Left colon (tissue), 2 donors: ENCODE measurements around the gene RAPSN. TPM values are rescaled to one million over a fixed set of nuclear protein-coding genes. Genes with fewer than 3 reads are reported as not detected.

Experiments used
- ATAC-seq: fragments of 200-7000 bp; cut with Tn5 transposase; one replicate; pipeline ENCODE4 v1.9.1; 2020; ENCODE audit warnings: mild to moderate bottlenecking, moderate library complexity
- DNase-seq, 2 donors: peaks; one replicate each; pipeline ENCODE4 v3.0.0-alpha.2; 2020
- intact Hi-C, 2 donors: fragments of 100-400 bp; cut with DNase I in 1 of 2; cut with micrococcal nuclease in 1 of 2; formaldehyde crosslinking; loops; one replicate each; pipeline versions ENCODE4 v1.11.2 to v1.14.0; 2022; cut with DNase I, micrococcal nuclease
- total RNA-seq, 2 donors: library from RNA; stranded (reverse); fragmentation: NEBNext Ultra II Directional; extraction: Animal tissue kit (Norgen Biotek cat#: 25700); gene quantifications; one replicate each; pipeline ENCODE4 v1.2.1, GENCODE V29; 2021
- donor health status: DM: no; HTN: no; CAD: no.
- donor health status: DM: yes; HTN: yes; CAD: no.

Gene RAPSN
- total RNA-seq, 2 donors from 2014 or later = 0.61 to 0.70 TPM

- ATAC-seq (peak; percentile 85), DNase-seq (peak; percentile 48 to 57)
- intact Hi-C loops = no loop called here
Measured at GRCh38 chr11:47467357-47467756, 18.4 kb upstream of the RAPSN start.

GRCh38 chr11:47466701-47467250 lies 17.8 kb upstream of the RAPSN start:
- intact Hi-C loops = no loop called here
- DNase-seq (peak; percentile 39 to 56), ATAC-seq (peak; percentile 66)

- ATAC-seq (no peak), DNase-seq (no peak)
- intact Hi-C loops = no loop called here
Measured at GRCh38 chr11:47466201-47466600, 17.3 kb upstream of the RAPSN start.

- ATAC-seq = no peak
- DNase-seq = no peak
- intact Hi-C loops = no loop called here
Measured at GRCh38 chr11:47464483-47464882, 15.5 kb upstream of the RAPSN start.

GRCh38 chr11:47461876-47462275 lies 12.9 kb upstream of the RAPSN start:
- intact Hi-C loops = no loop called here
- DNase-seq (no peak), ATAC-seq (no peak)

- ATAC-seq (no peak), DNase-seq (no peak)
- intact Hi-C loops = no loop called here
Measured at GRCh38 chr11:47460571-47461235, 11.8 kb upstream of the RAPSN start.

- peak; percentile 92 for ATAC-seq
- peak; percentile 74 to 77 for DNase-seq
- intact Hi-C loops = loop anchor here in 1 of 2 donors (10.0 kb wide), 1 partner anchor 79 kb away; the partner anchor contains the start of gene SPI1
Measured at GRCh38 chr11:47454258-47454671, 5.3 kb upstream of the RAPSN start.

- ATAC-seq (no peak), DNase-seq (no peak)
- intact Hi-C loops = loop anchor here in 1 of 2 donors (10.0 kb wide), 1 partner anchor 79 kb away; the partner anchor contains the start of gene SPI1
Measured at GRCh38 chr11:47453365-47453764, 4.4 kb upstream of the RAPSN start.

GRCh38 chr11:47451990-47452389 lies 3.1 kb upstream of the RAPSN start:
- ATAC-seq = no peak
- intact Hi-C loops = loop anchor here in 1 of 2 donors (10.0 kb wide), 1 partner anchor 77 kb away; the partner anchor contains the start of gene SPI1

GRCh38 chr11:47451436-47451835 lies 2.5 kb upstream of the RAPSN start:
- intact Hi-C loops = loop anchor here in 1 of 2 donors (10.0 kb wide), 1 partner anchor 77 kb away; the partner anchor contains the start of gene SPI1

More at GRCh38 chr11:47451990-47452389, 3.1 kb upstream of the RAPSN start:
- DNase-seq = no peak

GRCh38 chr11:47449541-47449940 lies 605 bp upstream of the RAPSN start:
- no peak for DNase-seq
- ATAC-seq = no peak
- intact Hi-C loops = loop anchor here in 1 of 2 donors (10.0 kb wide), 1 partner anchor 75 kb away; the partner anchor contains the start of gene SPI1

More at GRCh38 chr11:47451436-47451835, 2.5 kb upstream of the RAPSN start:
- no peak for DNase-seq
- ATAC-seq = no peak

GRCh38 chr11:47447906-47448305 lies 1.0 kb downstream of the RAPSN start:
- no peak for ATAC-seq

GRCh38 chr11:47446833-47447232 lies 2.1 kb downstream of the RAPSN start:
- intact Hi-C loops = loop anchor here in 1 of 2 donors (10.0 kb wide), 1 partner anchor 72 kb away; the partner anchor contains the start of gene SPI1
- ATAC-seq (no peak), DNase-seq (no peak)

More at GRCh38 chr11:47447906-47448305, 1.0 kb downstream of the RAPSN start:
- DNase-seq = no peak
- intact Hi-C loops = loop anchor here in 1 of 2 donors (10.0 kb wide), 1 partner anchor 73 kb away; the partner anchor contains the start of gene SPI1

- ATAC-seq = no peak
- intact Hi-C loops = loop anchor here in 1 of 2 donors (10.0 kb wide), 1 partner anchor 71 kb away; the partner anchor contains the start of gene SPI1
Measured at GRCh38 chr11:47445840-47446239, 3.1 kb downstream of the RAPSN start.

GRCh38 chr11:47443817-47444216 lies 5.1 kb downstream of the RAPSN start:
- ATAC-seq (no peak), DNase-seq (no peak)
- intact Hi-C loops = loop anchor here in 1 of 2 donors (10.0 kb wide), 1 partner anchor 69 kb away; the partner anchor contains the start of gene SPI1

More at GRCh38 chr11:47445840-47446239, 3.1 kb downstream of the RAPSN start:
- no peak for DNase-seq

- intact Hi-C loops = loop anchor here in 1 of 2 donors (10.0 kb wide), 1 partner anchor 68 kb away; the partner anchor contains the start of gene SPI1
- no peak for DNase-seq
- ATAC-seq = no peak
Measured at GRCh38 chr11:47443028-47443700, 5.8 kb downstream of the RAPSN start.

- intact Hi-C loops = loop anchor here in 1 of 2 donors (10.0 kb wide), 1 partner anchor 68 kb away; the partner anchor contains the start of gene SPI1
- DNase-seq = no peak
- no peak for ATAC-seq
Measured at GRCh38 chr11:47442514-47442913, 6.4 kb downstream of the RAPSN start.

- intact Hi-C loops = loop anchor here in 1 of 2 donors (10.0 kb wide), 1 partner anchor 67 kb away; the partner anchor contains the start of gene SPI1
- ATAC-seq (no peak), DNase-seq (no peak)
Measured at GRCh38 chr11:47441421-47441820, 7.5 kb downstream of the RAPSN start.

- intact Hi-C loops = loop anchor here in 1 of 2 donors (10.0 kb wide), 1 partner anchor 65 kb away; the partner anchor contains the start of gene SPI1
- DNase-seq (no peak), ATAC-seq (no peak)
Measured at GRCh38 chr11:47440054-47440476, 8.9 kb downstream of the RAPSN start.
